GM12878 (cell line): ENCODE results near the gene OR13C4. TPM values are rescaled to one million over a fixed set of nuclear protein-coding genes. Genes with fewer than 3 reads are reported as not detected.

Experiments
- ATAC-seq: fragments of 200-7000 bp; cut with Tn5 transposase; 3 replicates; pipeline ENCODE4 v1.9.1; 2020; ENCODE audit warnings: mild to moderate bottlenecking, moderate library complexity
- BruUV-seq: library from RNA; stranded (reverse); fragments of 400-500 nt; replicated peaks from 2 replicates; lab custom pipeline; 2021; lab: Mats Ljungman, UMichigan
- CTCF ChIA-PET: fragments of 300-600 bp; sonication (Branson Sonifier 250); formaldehyde crosslinking; extraction: SDS; loops from one replicate; lab custom pipeline; 2021; ENCODE audit warnings: inconsistent platforms; lab: Yijun Ruan, JAX
- POLR2A ChIA-PET: fragments of 350-600 bp; formaldehyde crosslinking; extraction: SDS; loops from one replicate; lab custom pipeline; 2021; ENCODE audit warnings: inconsistent platforms; lab: Charles Lee
- RAD21 ChIA-PET: fragments of 300-600 bp; sonication (Branson Sonifier 250); formaldehyde crosslinking; loops from one replicate; lab custom pipeline; 2023; ENCODE audit warnings: antibody characterized with exemption; ENCODE audit not compliant: unreplicated experiment; lab: Charles Lee
- SMC1A ChIA-PET: fragments of 300-600 bp; sonication (Branson Sonifier 250); formaldehyde crosslinking; loops from one replicate; lab custom pipeline; 2023; ENCODE audit not compliant: unreplicated experiment, uncharacterized antibody; lab: Charles Lee
- DNase-seq: peaks from one replicate; pipeline ENCODE4 v3.0.0-alpha.2; 2011; ENCODE audit warnings: low read depth, low spot score
- FAIRE-seq: peaks from 3 replicates; lab custom pipeline; 2011; peaks lifted over from hg19 to GRCh38; lab: Jason Lieb, UNC
- H2AFZ ChIP-seq: 2 replicates; pipeline ENCODE4 v1.6.0; 2011; ENCODE audit warnings: low read depth, low read length, control low read depth; ENCODE audit not compliant: control insufficient read depth
- H3K27ac ChIP-seq: 2 replicates; pipeline ENCODE4 v1.5.1; 2011; ENCODE audit warnings: control low read depth; ENCODE audit not compliant: control insufficient read depth, insufficient read depth
- H3K27me3 ChIP-seq, 2 experiments: replicated peaks in 1 of 2; 2 replicates each; pipeline versions ENCODE4 v1.6.0 to v1.6.1; 2011; ENCODE audit warnings: low read length in 1 of 2; ENCODE audit not compliant: control insufficient read depth in 2 of 2, insufficient read depth in 2 of 2
- H3K36me3 ChIP-seq, 2 experiments: 2 replicates each; pipeline ENCODE4 v1.5.1; 2011; ENCODE audit warnings: low read length in 1 of 2; ENCODE audit not compliant: control insufficient read depth in 2 of 2, insufficient read depth in 2 of 2
- H3K4me1 ChIP-seq: 2 replicates; pipeline ENCODE4 v1.6.1; 2011; ENCODE audit warnings: mild to moderate bottlenecking, low read length, moderate library complexity, mixed read lengths; ENCODE audit not compliant: control insufficient read depth, insufficient read depth
- H3K4me2 ChIP-seq: 2 replicates; pipeline ENCODE4 v1.6.0; 2011; ENCODE audit warnings: control low read depth; ENCODE audit not compliant: control insufficient read depth, insufficient read depth
- H3K4me3 ChIP-seq: fragments of 200-600 bp; sonication (generic); 2 replicates; pipeline ENCODE4 v1.5.1; 2016
- H3K79me2 ChIP-seq: 2 replicates; pipeline ENCODE4 v1.6.0; 2011; ENCODE audit warnings: low read length; ENCODE audit not compliant: control insufficient read depth, insufficient read depth
- H3K9ac ChIP-seq: 2 replicates; pipeline ENCODE4 v1.8.0; 2011; ENCODE audit warnings: low read length, control low read depth, mixed read lengths; ENCODE audit not compliant: control insufficient read depth, insufficient read depth
- H3K9me3 ChIP-seq: replicated peaks from 3 replicates; pipeline ENCODE4 v1.5.1; 2011; ENCODE audit warnings: mild to moderate bottlenecking, low read length; ENCODE audit not compliant: control insufficient read depth, insufficient read depth
- H4K20me1 ChIP-seq: 2 replicates; pipeline ENCODE4 v1.6.0; 2011; ENCODE audit not compliant: control insufficient read depth, insufficient read depth
- E4F1 ChIP-seq: fragments of 450-650 bp; IDR thresholded peaks from 2 replicates; pipeline ENCODE4 v1.6.1; 2018; ENCODE audit warnings: borderline replicate concordance, mild to moderate bottlenecking; ENCODE audit not compliant: partially characterized antibody
- NFXL1 ChIP-seq: fragments of 450-650 bp; IDR thresholded peaks from 2 replicates; pipeline ENCODE4 v1.6.1; 2017; ENCODE audit warnings: antibody characterized with exemption, mild to moderate bottlenecking, borderline replicate concordance
- RUNX3 ChIP-seq: IDR thresholded peaks from 2 replicates; pipeline ENCODE4 v1.6.1; 2012; ENCODE audit warnings: low read length, inconsistent platforms
- SMARCA5 ChIP-seq: fragments of 450-650 bp; IDR thresholded peaks from 2 replicates; pipeline ENCODE4 v1.6.1; 2017; ENCODE audit warnings: mild to moderate bottlenecking
- ZNF384 ChIP-seq: IDR thresholded peaks from 2 replicates; pipeline ENCODE4 v1.6.1; 2012; ENCODE audit warnings: low read depth, mild to moderate bottlenecking, low read length, improper control_type of control experiment, borderline replicate concordance
- WGBS: methylation state at CpG from one replicate; pipeline ENCODE4 v1.1.6; 2016; ENCODE audit warnings: low lambda C conversion rate; ENCODE audit not compliant: insufficient replicate concordance, insufficient coverage; ENCODE audit errors: missing lambda C conversion rate; 5-methylcytosine and 5-hydroxymethylcytosine counted together
- in situ Hi-C: fragments of 300-500 bp; cut with MboI; formaldehyde crosslinking; loops from 9 replicates; pipeline ENCODE4 v1.14.3; 2018; ENCODE audit warnings: mixed read lengths
- intact Hi-C: fragments of 100-400 bp; cut with micrococcal nuclease; formaldehyde crosslinking; loops from one replicate; pipeline ENCODE4 v1.14.2; 2022; ENCODE audit not compliant: unreplicated experiment
- polyA plus RNA-seq, 11 experiments: library from polyadenylated mRNA; depleted of rRNA in 4 of 11; unstranded in 6 of 11; stranded (reverse) in 5 of 11; fragments of >200 nt; fragmentation: Nextera tagmentation in 4 of 11; fragmentation: Illumina TruSeq in 1 of 11; extraction: Ambion mirVana in 4 of 11; extraction: Trizol in 1 of 11; gene quantifications; 1 replicate in 1 of 11; 2 replicates in 10 of 11; pipeline versions ENCODE4 v1.2.1 to v1.2.3, GENCODE V29; 2011 to 2016; ENCODE audit warnings: inconsistent platforms in 2 of 11, missing spikeins in 2 of 11, low read depth in 1 of 11
- total RNA-seq, 4 experiments: library from RNA; depleted of rRNA in 3 of 4; stranded (reverse); fragments of >200 nt in 3 of 4; fragmentation: Illumina TruSeq in 1 of 4; extraction: Trizol in 1 of 4; gene quantifications; 2 replicates each; pipeline versions ENCODE4 v1.2.1 to v1.2.3, GENCODE V29; 2013 to 2021
- TF ChIP-seq, protein P1 (sequence below): IDR thresholded peaks from 2 replicates; pipeline ENCODE4 v1.6.1; 2011; ENCODE audit warnings: low read depth, mild to moderate bottlenecking, low read length, moderate library complexity, borderline replicate concordance; ENCODE audit errors: extremely low read depth

The OR13C4 gene
- total and polyA plus RNA-seq, 10 of the 15 experiments (the other 5 are each of a cell fraction or from before 2014, with no cell fraction given), result 0.17 to 0.26 TPM; not detected in 8

GRCh38 chr9:104572612-104573011, 45.6 kb upstream of the OR13C4 start:
- intact Hi-C loops, result no loop called here
- Histone ChIP-seq H3K36me3 (no peaks in the 10 kb centered on the region), H3K79me2 (no peaks in the 10 kb centered on the region), H3K4me1 (no peaks in the 10 kb centered on the region), H2AFZ (no peak overlapping the region), H3K9me3 (no peaks in the 10 kb centered on the region), H3K4me2 (no peak overlapping the region), H3K9ac (no peak overlapping the region), H4K20me1 (no peaks in the 10 kb centered on the region), H3K4me3 (no peak overlapping the region), H3K27me3 (no peaks in the 10 kb centered on the region), H3K27ac (no peak overlapping the region)
- ATAC-seq, result no peak
- ChIA-PET POLR2A (interaction anchor here (0.6 kb wide), 1 partner anchor 1892 kb away, joined by 3 read pairs; no protein-coding TSS in a partner anchor), CTCF (no interaction called here), SMC1A (no interaction called here), RAD21 (no interaction called here)
- no TSS peak for BruUV-seq
- WGBS, result 0% methylated on average over 1 of the region's 1 CpG
- in situ Hi-C loops, result no loop called here
- no peak for FAIRE-seq
- no peak for DNase-seq
- TF ChIP-seq, protein P1, sequence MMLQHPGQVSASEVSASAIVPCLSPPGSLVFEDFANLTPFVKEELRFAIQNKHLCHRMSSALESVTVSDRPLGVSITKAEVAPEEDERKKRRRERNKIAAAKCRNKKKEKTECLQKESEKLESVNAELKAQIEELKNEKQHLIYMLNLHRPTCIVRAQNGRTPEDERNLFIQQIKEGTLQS, result no peak
- no peak for TF ChIP-seq E4F1
- TF ChIP-seq RUNX3, result no peak
- TF ChIP-seq NFXL1, result no peak
- no peak for TF ChIP-seq ZNF384
- TF ChIP-seq SMARCA5, result no peak
